ENCODE data around the gene APP.

GRCh38 chr21:25925064-25925800, 245.3 kb downstream of the APP start:
- no peak for TF ChIP-seq CTCF (IDR thresholded peaks at IDR 0.05)
- no peak for TF ChIP-seq POLR2AphosphoS5 (IDR thresholded peaks at IDR 0.05)
- TF ChIP-seq EP300 (IDR thresholded peaks at IDR 0.05) = no peak
